ENCODE measurements around the gene MAD2L2. TPM values are rescaled to one million over a fixed set of nuclear protein-coding genes. Genes with fewer than 3 reads are reported as not detected.

MAD2L2 gene
- total RNA-seq, 1 experiment from 2014 or later: 283 TPM

- Mint-ChIP-seq H3K27me3 (ENCODE audit: low read depth) (no peaks in the 10 kb centered on the region), H3K4me3 (no peak overlapping the region), H3K4me1 (no peaks in the 10 kb centered on the region), H3K36me3 (no peaks in the 10 kb centered on the region), H3K9me3 (0 out of 2 replicates have a peak, but pooled peaks cover 3% of the 10 kb centered on the region), H3K27ac (no peak overlapping the region)
- CTCF ChIA-PET: interaction anchor here (1.0 to 2.0 kb wide), 2 partner anchors 34 to 57 kb away, joined by 3 to 7 read pairs; no protein-coding TSS in a partner anchor
- TF ChIP-seq GRHL2 (CRISPR knock-in tag; IDR thresholded peaks at IDR 0.05; ENCODE audit: insufficient replicate concordance, severe bottlenecking) (no peak), ZNF138 (CRISPR knock-in tag; conservative IDR thresholded peaks at IDR 0.05) (no peak), ATF3 (CRISPR knock-in tag; conservative IDR thresholded peaks at IDR 0.05) (no peak), ZNF396 (CRISPR knock-in tag; IDR thresholded peaks at IDR 0.05; ENCODE audit: borderline replicate concordance) (no peak), CREB1 (CRISPR knock-in tag; IDR thresholded peaks at IDR 0.05) (no peak), ZNF671 (CRISPR knock-in tag; IDR thresholded peaks at IDR 0.05) (no peak), FOXP4 (CRISPR knock-in tag; IDR thresholded peaks at IDR 0.05) (no peak), ATF6 (CRISPR knock-in tag; IDR thresholded peaks at IDR 0.05) (no peak), ZNF263 (CRISPR knock-in tag; IDR thresholded peaks at IDR 0.05; ENCODE audit: low read depth) (no peak), ZMAT4 (CRISPR knock-in tag; IDR thresholded peaks at IDR 0.05) (no peak), NR3C1 (CRISPR knock-in tag; conservative IDR thresholded peaks at IDR 0.05; ENCODE audit: low read depth) (no peak), AFF4 (CRISPR knock-in tag; IDR thresholded peaks at IDR 0.05; ENCODE audit: borderline replicate concordance) (no peak), ATF1 (CRISPR knock-in tag; IDR thresholded peaks at IDR 0.05) (no peak), CTCF (IDR thresholded peaks at IDR 0.05) (no peak), ZNF416 (CRISPR knock-in tag; IDR thresholded peaks at IDR 0.05) (no peak), AR (CRISPR knock-in tag; IDR thresholded peaks at IDR 0.05) (no peak), STAT6 (CRISPR knock-in tag; conservative IDR thresholded peaks at IDR 0.05; ENCODE audit: low read depth) (no peak), FOXP1 (CRISPR knock-in tag; IDR thresholded peaks at IDR 0.05; ENCODE audit: borderline replicate concordance) (no peak)
- DNase-seq (ENCODE audit: low spot score): no peak
- ATAC-seq: no peak
- POLR2A ChIA-PET: no interaction called here
Observed at GRCh38 chr1:11628767-11629166, 52.2 kb downstream of the MAD2L2 start.
